ENCODE results near the gene EXD3. TPM values are rescaled to one million over a fixed set of nuclear protein-coding genes. Genes with fewer than 3 reads are reported as not detected.

The EXD3 gene
- total and polyA plus RNA-seq, 2 of the 4 experiments (the other 2 are of a cell fraction), result 1.1 to 7.4 TPM

DNA sequence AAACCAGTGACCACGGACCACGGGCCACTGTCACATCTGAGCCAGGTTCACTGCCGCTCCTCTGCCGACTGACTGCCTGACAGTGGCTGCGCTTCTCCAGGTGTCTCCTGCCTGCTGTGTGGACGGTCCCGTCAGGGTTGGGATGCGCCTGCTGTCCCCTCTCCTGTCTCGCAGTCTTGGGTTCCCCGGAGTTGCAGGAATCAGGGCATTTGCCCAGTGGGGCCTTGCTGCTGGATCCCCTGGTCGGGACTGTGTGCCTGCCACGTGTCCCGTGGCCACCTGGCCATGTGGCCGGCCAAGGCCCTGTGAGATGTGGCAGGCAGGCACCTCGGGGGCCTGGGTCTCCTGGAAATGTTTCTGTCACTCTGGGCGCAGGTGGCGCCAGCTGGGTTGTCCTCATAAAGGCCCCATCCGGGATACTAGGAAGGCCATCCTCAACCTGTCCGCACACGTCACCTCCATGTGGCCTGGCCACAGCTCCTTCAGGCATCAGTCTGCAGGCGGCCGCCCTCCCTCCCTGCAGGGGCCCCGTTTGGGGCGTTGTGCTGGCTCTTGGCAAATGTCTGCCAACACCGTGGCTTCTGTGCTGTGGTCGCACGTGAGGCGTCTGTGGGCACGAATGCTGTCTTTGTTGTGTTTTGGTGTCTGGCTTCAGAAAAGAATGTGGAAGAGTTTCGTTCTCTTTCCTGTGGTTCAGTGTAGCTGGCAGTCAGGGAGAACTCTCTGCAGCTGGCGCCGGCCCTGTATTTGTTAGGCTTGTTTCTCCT, 151.8 kb downstream of the EXD3 start:
- no TSS peak for BruUV-seq (replicated peaks)
- Histone ChIP-seq H2AFZ (replicated peaks; ENCODE audit: low read length, poor library complexity) (no peak overlapping the region), H4K20me1 (ENCODE audit: insufficient read depth, low read length) (peaks cover 29% of the 10 kb centered on the region), H3K27me3 (ENCODE audit: control insufficient read depth, insufficient read depth, low read length) (no peaks in the 10 kb centered on the region), H3K56ac (ENCODE audit: extremely low read depth, insufficient read depth, low read length) (no peak overlapping the region), H2AK5ac (ENCODE audit: low read depth, low read length) (no peak overlapping the region; the same call in 1 of the 2 replicates), H2AK9ac (replicated peaks; ENCODE audit: low read depth, low read length, poor library complexity) (no peak overlapping the region), H2BK20ac (ENCODE audit: low read depth, low read length) (no peak overlapping the region), H2BK5ac (ENCODE audit: low read depth, low read length, poor library complexity, severe bottlenecking) (no peak overlapping the region), H2BK120ac (ENCODE audit: low read depth, low read length) (no peak overlapping the region), H3K4me3 (ENCODE audit: insufficient read depth, low read depth, low read length) (no peak overlapping the region), H4K91ac (ENCODE audit: insufficient read depth, low read depth, low read length) (no peak overlapping the region), H3K4me1 (ENCODE audit: control insufficient read depth, insufficient read depth, low read length) (peaks cover 12% of the 10 kb centered on the region), H2BK15ac (ENCODE audit: low read depth, low read length) (no peak overlapping the region), H3K14ac (replicated peaks; ENCODE audit: low read depth, low read length) (no peak overlapping the region), H3K4ac (ENCODE audit: low read depth, low read length) (no peak overlapping the region), H3K23ac (ENCODE audit: low read depth, low read length) (no peak overlapping the region), H3K36me3 (ENCODE audit: control insufficient read depth, insufficient read depth, low read length) (peaks cover 48% of the 10 kb centered on the region), H3K79me1 (ENCODE audit: low read depth in 1 of 2, low read length in 2 of 2) (peaks cover 13 to 69% of the 10 kb centered on the region in 2 experiments), H3K9me1 (ENCODE audit: insufficient read depth, low read length) (peaks cover 14% of the 10 kb centered on the region), H3K27ac (ENCODE audit: insufficient read depth, low read length) (no peak overlapping the region), H3K4me2 (ENCODE audit: low read depth, low read length) (no peak overlapping the region), H3K9me3 (ENCODE audit: control insufficient read depth, insufficient read depth, low read length) (no peaks in the 10 kb centered on the region), H3K18ac (ENCODE audit: low read depth, low read length) (no peak overlapping the region), H4K8ac (ENCODE audit: low read depth in 2 of 2, low read length in 2 of 2) (no peak overlapping the region), H4K5ac (ENCODE audit: low read depth, low read length) (no peak overlapping the region), H3K9ac (ENCODE audit: low read depth, low read length) (no peak overlapping the region)
- intact Hi-C loops (cut with micrococcal nuclease) (no loop called here), in situ Hi-C loops (cut with MboI; ENCODE audit: low sequenced_read_pairs) (no loop called here), dilution Hi-C loops (cut with HindIII; ENCODE audit: low sequenced_read_pairs, unreplicated experiment) (no loop called here)
- WGBS, 2 experiments (ENCODE audit: extremely low coverage in 2 of 2, insufficient read length in 1 of 2), result 93% methylated on average over 25 of the region's 32 CpGs; no CpG with 5 or more reads in 1 of the 2 experiments
- TF ChIP-seq CTCF (conservative IDR thresholded peaks at IDR 0.05; ENCODE audit: low read depth, low read length), result no peak
- no peak for TF ChIP-seq USF2 (IDR thresholded peaks at IDR 0.05; ENCODE audit: low read depth, low read length)
- no peak for TF ChIP-seq MXI1 (IDR thresholded peaks at IDR 0.05; ENCODE audit: borderline replicate concordance, low read depth, low read length)
- no peak for TF ChIP-seq MAZ (IDR thresholded peaks at IDR 0.05; ENCODE audit: borderline replicate concordance, low read depth, low read length)
- no peak for TF ChIP-seq FOS (IDR thresholded peaks at IDR 0.05; ENCODE audit: low read depth, low read length)
- TF ChIP-seq SMC3 (IDR thresholded peaks at IDR 0.05; ENCODE audit: low read depth, low read length), result no peak
- no peak for TF ChIP-seq CHD1 (IDR thresholded peaks at IDR 0.05; ENCODE audit: low read depth, low read length)
- TF ChIP-seq NFE2L2 (IDR thresholded peaks at IDR 0.05; ENCODE audit: low read depth, low read length), result no peak
- no peak for TF ChIP-seq RCOR1 (IDR thresholded peaks at IDR 0.05; ENCODE audit: insufficient replicate concordance, low read length)
- no peak for DNase-seq
- POLR2A ChIA-PET (ENCODE audit: unreplicated experiment), result no interaction called here
- no peak for ATAC-seq (ENCODE audit: low read depth)
- CTCF ChIA-PET, result no interaction called here

All from IMR-90 (cell line).